Urothelium cell line (cell line): ENCODE data around the gene SCN3A.

Experiments used
- DNase-seq: peaks from one replicate; pipeline ENCODE4 v3.0.0; 2011; ENCODE audit warnings: low spot score, mixed read lengths
- FAIRE-seq: peaks from 2 replicates; lab custom pipeline; 2011; peaks lifted over from hg19 to GRCh38; lab: Jason Lieb, UNC

The SCN3A gene

GRCh38 chr2:165192729-165193128, 11.1 kb downstream of the SCN3A start:
- DNase-seq, result no peak
- FAIRE-seq, result no peak

- DNase-seq, result no peak
- FAIRE-seq, result no peak
Measured at GRCh38 chr2:165191096-165191728, 12.6 kb downstream of the SCN3A start.

- no peak for FAIRE-seq
Measured at GRCh38 chr2:165185633-165186032, 18.2 kb downstream of the SCN3A start.

GRCh38 chr2:165182029-165182428, 21.8 kb downstream of the SCN3A start:
- no peak for DNase-seq
- FAIRE-seq, result no peak

More at GRCh38 chr2:165185633-165186032, 18.2 kb downstream of the SCN3A start:
- no peak for DNase-seq

- FAIRE-seq (no peak), DNase-seq (no peak)
Measured at GRCh38 chr2:165176780-165177179, 27.1 kb downstream of the SCN3A start.

- DNase-seq (no peak), FAIRE-seq (no peak)
Measured at GRCh38 chr2:165173215-165173614, 30.6 kb downstream of the SCN3A start.

GRCh38 chr2:165164201-165164600, 39.6 kb downstream of the SCN3A start:
- FAIRE-seq (no peak), DNase-seq (no peak)

- DNase-seq (no peak), FAIRE-seq (no peak)
Measured at GRCh38 chr2:165163761-165164160, 40.1 kb downstream of the SCN3A start.

GRCh38 chr2:165162466-165162865, 41.4 kb downstream of the SCN3A start:
- FAIRE-seq (no peak), DNase-seq (no peak)

GRCh38 chr2:165161510-165161909, 42.3 kb downstream of the SCN3A start:
- DNase-seq (no peak), FAIRE-seq (no peak)

GRCh38 chr2:165157160-165157559, 46.7 kb downstream of the SCN3A start:
- no peak for DNase-seq
- FAIRE-seq, result no peak

GRCh38 chr2:165155152-165155551, 48.7 kb downstream of the SCN3A start:
- DNase-seq (no peak), FAIRE-seq (no peak)

GRCh38 chr2:165149439-165149838, 54.4 kb downstream of the SCN3A start:
- no peak for DNase-seq
- FAIRE-seq, result no peak

- FAIRE-seq, result no peak
- no peak for DNase-seq
Measured at GRCh38 chr2:165147186-165148045, 56.4 kb downstream of the SCN3A start.

- DNase-seq (no peak), FAIRE-seq (no peak)
Measured at GRCh38 chr2:165144315-165144714, 59.5 kb downstream of the SCN3A start.

GRCh38 chr2:165141601-165142354, 62.1 kb downstream of the SCN3A start:
- DNase-seq, result no peak

GRCh38 chr2:165126244-165126643, 77.6 kb downstream of the SCN3A start:
- no peak for DNase-seq
- FAIRE-seq, result no peak

More at GRCh38 chr2:165141601-165142354, 62.1 kb downstream of the SCN3A start:
- FAIRE-seq, result no peak

- no peak for FAIRE-seq
Measured at GRCh38 chr2:165122521-165122920, 81.3 kb downstream of the SCN3A start.

GRCh38 chr2:165120740-165121467, 82.9 kb downstream of the SCN3A start:
- DNase-seq (no peak), FAIRE-seq (no peak)

More at GRCh38 chr2:165122521-165122920, 81.3 kb downstream of the SCN3A start:
- DNase-seq, result no peak

- DNase-seq (no peak), FAIRE-seq (no peak)
Measured at GRCh38 chr2:165115258-165115657, 88.6 kb downstream of the SCN3A start.
